Tibial nerve (tissue), 4 donors: ENCODE measurements around the gene RBFOX1.

Experiments used
- EP300 ChIP-seq, 2 donors: sonication (generic); formaldehyde crosslinking; IDR thresholded peaks; one replicate each; pipeline ENCODE4 v1.6.1; 2017; ENCODE audit warnings: antibody characterized with exemption in 2 of 2, mild to moderate bottlenecking in 1 of 2
- POLR2A ChIP-seq, 2 donors: fragments of 450-650 bp; IDR thresholded peaks; one replicate each; pipeline ENCODE4 v1.6.1; 2017; ENCODE audit warnings: antibody characterized with exemption in 2 of 2, mild to moderate bottlenecking in 2 of 2, moderate library complexity in 2 of 2
- TF ChIP-seq, protein P1 (sequence below), 5 experiments: fragments of 200-600 bp in 3 of 5; fragments of 450-650 bp in 2 of 5; sonication (generic) in 3 of 5; IDR thresholded peaks; one replicate each; pipeline ENCODE4 v1.5.1; 2016 to 2019; ENCODE audit warnings: antibody characterized with exemption in 5 of 5, mild to moderate bottlenecking in 3 of 5, moderate library complexity in 2 of 5

DNA sequence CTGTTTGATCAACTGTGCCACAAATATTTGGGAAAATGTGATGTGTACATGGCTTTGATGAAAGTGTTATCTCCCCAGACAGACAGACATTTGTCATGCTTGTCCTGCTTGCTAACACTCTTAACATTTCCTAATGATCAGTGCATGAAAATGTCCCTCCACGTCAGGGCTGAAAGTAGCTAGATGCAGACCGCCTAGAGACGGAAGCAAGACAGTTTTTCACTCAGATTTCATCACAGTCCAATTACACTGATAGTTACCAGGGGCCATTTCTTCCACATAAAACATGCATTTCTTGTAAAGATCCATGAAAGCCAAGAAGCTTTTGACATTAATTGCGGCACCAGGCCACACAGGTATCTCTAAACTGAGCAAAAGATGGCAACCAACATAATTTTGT lies 347.7 kb downstream of the RBFOX1 start:
- no peak for TF ChIP-seq POLR2A (IDR thresholded peaks at IDR 0.05)
- TF ChIP-seq, protein P1, sequence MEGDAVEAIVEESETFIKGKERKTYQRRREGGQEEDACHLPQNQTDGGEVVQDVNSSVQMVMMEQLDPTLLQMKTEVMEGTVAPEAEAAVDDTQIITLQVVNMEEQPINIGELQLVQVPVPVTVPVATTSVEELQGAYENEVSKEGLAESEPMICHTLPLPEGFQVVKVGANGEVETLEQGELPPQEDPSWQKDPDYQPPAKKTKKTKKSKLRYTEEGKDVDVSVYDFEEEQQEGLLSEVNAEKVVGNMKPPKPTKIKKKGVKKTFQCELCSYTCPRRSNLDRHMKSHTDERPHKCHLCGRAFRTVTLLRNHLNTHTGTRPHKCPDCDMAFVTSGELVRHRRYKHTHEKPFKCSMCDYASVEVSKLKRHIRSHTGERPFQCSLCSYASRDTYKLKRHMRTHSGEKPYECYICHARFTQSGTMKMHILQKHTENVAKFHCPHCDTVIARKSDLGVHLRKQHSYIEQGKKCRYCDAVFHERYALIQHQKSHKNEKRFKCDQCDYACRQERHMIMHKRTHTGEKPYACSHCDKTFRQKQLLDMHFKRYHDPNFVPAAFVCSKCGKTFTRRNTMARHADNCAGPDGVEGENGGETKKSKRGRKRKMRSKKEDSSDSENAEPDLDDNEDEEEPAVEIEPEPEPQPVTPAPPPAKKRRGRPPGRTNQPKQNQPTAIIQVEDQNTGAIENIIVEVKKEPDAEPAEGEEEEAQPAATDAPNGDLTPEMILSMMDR (IDR thresholded peaks at IDR 0.05), result no peak
- no peak for TF ChIP-seq EP300 (IDR thresholded peaks at IDR 0.05)
